A549 (cell line): ENCODE results near the gene NXT1. TPM values are rescaled to one million over a fixed set of nuclear protein-coding genes. Genes with fewer than 3 reads are reported as not detected.

ENCODE experiments used
- ATAC-seq, 2 experiments: fragments of 200-7000 bp in 1 of 2; fragments of >200 bp in 1 of 2; cut with Nextera tagmentation in 1 of 2; cut with Tn5 transposase in 1 of 2; 3 replicates each; pipeline versions ENCODE4 v1.8.0 to v1.9.1; 2018 to 2020; ENCODE audit warnings: mild to moderate bottlenecking in 1 of 2, moderate library complexity in 1 of 2
- CTCF ChIA-PET: fragments of 300-600 bp; sonication (Branson Sonifier 250); formaldehyde crosslinking; extraction: SDS; loops from one replicate; lab custom pipeline; 2021; ENCODE audit warnings: antibody characterized with exemption, inconsistent platforms; lab: Yijun Ruan, JAX
- POLR2A ChIA-PET: fragments of 350-600 bp; formaldehyde crosslinking; extraction: SDS; loops from one replicate; lab custom pipeline; 2021; ENCODE audit warnings: antibody characterized with exemption, inconsistent platforms; lab: Yijun Ruan, JAX
- DNase-seq, 2 experiments: peaks; one replicate each; pipeline versions ENCODE4 v3.0.0 to v3.0.0-alpha.2; 2011 to 2016; ENCODE audit warnings: low read depth in 1 of 2, low spot score in 1 of 2
- FAIRE-seq: peaks from 2 replicates; lab custom pipeline; 2011; peaks lifted over from hg19 to GRCh38; lab: Jason Lieb, UNC
- H3K27ac ChIP-seq, 2 experiments: fragments of >200 bp; sonication (Bioruptor Twin); formaldehyde crosslinking; 3 replicates each; pipeline ENCODE4 v1.5.1; 2016 to 2017
- H3K4me1 ChIP-seq: fragments of >200 bp; sonication (Bioruptor Twin); formaldehyde crosslinking; 3 replicates; pipeline ENCODE4 v1.6.1; 2016
- H3K4me2 ChIP-seq: fragments of >200 bp; sonication (Bioruptor Twin); formaldehyde crosslinking; 3 replicates; pipeline ENCODE4 v1.6.1; 2016
- H3K4me3 ChIP-seq: fragments of >200 bp; sonication (Bioruptor Twin); formaldehyde crosslinking; 3 replicates; pipeline ENCODE4 v1.5.1; 2016
- H3K9me3 ChIP-seq: fragments of >200 bp; sonication (Bioruptor Twin); formaldehyde crosslinking; 3 replicates; pipeline ENCODE4 v1.6.1; 2016
- CBX2 ChIP-seq: fragments of 200-600 bp; sonication (generic); IDR thresholded peaks from 2 replicates; pipeline ENCODE4 v1.6.1; 2016; ENCODE audit warnings: low read depth, mild to moderate bottlenecking, borderline replicate concordance
- CBX8 ChIP-seq: fragments of 200-600 bp; sonication (generic); IDR thresholded peaks from 2 replicates; pipeline ENCODE4 v1.6.1; 2016
- CHD4 ChIP-seq: fragments of 200-600 bp; sonication (generic); IDR thresholded peaks from 2 replicates; pipeline ENCODE4 v1.6.1; 2016; ENCODE audit warnings: antibody characterized with exemption, mild to moderate bottlenecking, borderline replicate concordance
- EHF ChIP-seq: fragments of 250-450 bp; sonication (Bioruptor Pico); IDR thresholded peaks from 2 replicates; pipeline ENCODE4 v1.5.0; 2020; ENCODE audit warnings: mild to moderate bottlenecking
- EHMT2 ChIP-seq: fragments of 200-600 bp; sonication (generic); IDR thresholded peaks from 2 replicates; pipeline ENCODE4 v1.6.1; 2016; ENCODE audit warnings: antibody characterized with exemption, low read depth, mild to moderate bottlenecking, moderate library complexity
- EP300 ChIP-seq, 2 experiments: fragments of >200 bp; sonication (Bioruptor Twin); formaldehyde crosslinking; IDR thresholded peaks; 2 replicates in 1 of 2; 3 replicates in 1 of 2; pipeline ENCODE4 v1.6.1; 2016 to 2017
- FOSL2 ChIP-seq, 2 experiments: fragments of 450-650 bp in 1 of 2; fragments of >200 bp in 1 of 2; sonication (Bioruptor Twin) in 1 of 2; formaldehyde crosslinking; IDR thresholded peaks; 2 replicates each; pipeline versions ENCODE4 v1.5.0 to v1.6.1; 2016 to 2020; ENCODE audit warnings: mild to moderate bottlenecking in 1 of 2, moderate library complexity in 1 of 2
- FOXS1 ChIP-seq: fragments of 250-450 bp; sonication (Bioruptor Pico); IDR thresholded peaks from 2 replicates; pipeline ENCODE4 v1.5.0; 2020; ENCODE audit warnings: mild to moderate bottlenecking, moderate library complexity
- GATA3 ChIP-seq: IDR thresholded peaks from 2 replicates; pipeline ENCODE4 v1.6.1; 2012; ENCODE audit warnings: borderline replicate concordance
- HEYL ChIP-seq: fragments of 250-450 bp; sonication (Bioruptor Pico); IDR thresholded peaks from 2 replicates; pipeline ENCODE4 v1.8.0; 2021; ENCODE audit warnings: mild to moderate bottlenecking, moderate library complexity
- HOXB13 ChIP-seq: fragments of 250-450 bp; sonication (Bioruptor Pico); IDR thresholded peaks from 2 replicates; pipeline ENCODE4 v1.5.0; 2020; ENCODE audit warnings: low read depth, mild to moderate bottlenecking, moderate library complexity
- HOXB5 ChIP-seq: fragments of 250-450 bp; sonication (Bioruptor Pico); IDR thresholded peaks from 2 replicates; pipeline ENCODE4 v1.5.0; 2020; ENCODE audit warnings: mild to moderate bottlenecking, moderate library complexity
- KDM1A ChIP-seq: fragments of 200-600 bp; sonication (generic); IDR thresholded peaks from 2 replicates; pipeline ENCODE4 v1.6.1; 2016; ENCODE audit warnings: low read depth, mild to moderate bottlenecking
- MAZ ChIP-seq: fragments of 150-350 bp; IDR thresholded peaks from 2 replicates; pipeline ENCODE4 v1.6.1; 2014; ENCODE audit warnings: antibody characterized with exemption, low read depth, low read length, borderline replicate concordance
- MYC ChIP-seq: IDR thresholded peaks from 2 replicates; pipeline ENCODE4 v1.6.1; 2012; ENCODE audit warnings: mild to moderate bottlenecking, inconsistent platforms, low read length, improper control_type of control experiment, borderline replicate concordance
- NPAS2 ChIP-seq: fragments of 250-450 bp; sonication (Bioruptor Pico); IDR thresholded peaks from 2 replicates; pipeline ENCODE4 v1.8.0; 2022; ENCODE audit warnings: mild to moderate bottlenecking, moderate library complexity, borderline replicate concordance
- NR3C1 ChIP-seq: fragments of >200 bp; sonication (Bioruptor Twin); formaldehyde crosslinking; IDR thresholded peaks from 3 replicates; pipeline ENCODE4 v1.6.1; 2017
- SMC3 ChIP-seq: fragments of >200 bp; sonication (Bioruptor Twin); formaldehyde crosslinking; IDR thresholded peaks from 3 replicates; pipeline ENCODE4 v1.6.1; 2018; ENCODE audit warnings: inconsistent platforms
- ZFP36 ChIP-seq: fragments of 450-650 bp; IDR thresholded peaks from 2 replicates; pipeline ENCODE4 v1.6.1; 2014; ENCODE audit warnings: borderline replicate concordance; ENCODE audit not compliant: partially characterized antibody
- WGBS: methylation state at CpG from one replicate; pipeline ENCODE4 v1.1.6; 2017; ENCODE audit errors: missing lambda C conversion rate; 5-methylcytosine and 5-hydroxymethylcytosine counted together
- polyA plus RNA-seq, 4 experiments: library from polyadenylated mRNA; depleted of rRNA in 3 of 4; stranded (reverse); fragments of >200 nt; fragmentation: RNase III in 1 of 4; extraction: RNeasy Plus Mini Kit Qiagen cat#74134 plus additional on column Dnase treatment in 1 of 4; gene quantifications; 2 replicates in 3 of 4; 3 replicates in 1 of 4; pipeline ENCODE4 v1.2.3, GENCODE V29; 2011 to 2017
- TF ChIP-seq, protein P1 (sequence below): fragments of 150-350 bp; IDR thresholded peaks from 2 replicates; pipeline ENCODE4 v1.6.1; 2014; ENCODE audit warnings: low read depth, mild to moderate bottlenecking, low read length
- TF ChIP-seq, protein P2 (sequence below): IDR thresholded peaks from 2 replicates; pipeline ENCODE4 v1.6.1; 2012
- TF ChIP-seq, protein P3 (sequence below): IDR thresholded peaks from 2 replicates; pipeline ENCODE4 v1.6.1; 2012
- TF ChIP-seq, protein P4 (sequence below): fragments of 200-600 bp; sonication (generic); IDR thresholded peaks from 2 replicates; pipeline ENCODE4 v1.6.1; 2016; ENCODE audit warnings: antibody characterized with exemption, mild to moderate bottlenecking, moderate library complexity

The NXT1 gene
- polyA plus RNA-seq, 2 of the 4 experiments (the other 2 are of a cell fraction), result 45.1 to 71.8 TPM

DNA sequence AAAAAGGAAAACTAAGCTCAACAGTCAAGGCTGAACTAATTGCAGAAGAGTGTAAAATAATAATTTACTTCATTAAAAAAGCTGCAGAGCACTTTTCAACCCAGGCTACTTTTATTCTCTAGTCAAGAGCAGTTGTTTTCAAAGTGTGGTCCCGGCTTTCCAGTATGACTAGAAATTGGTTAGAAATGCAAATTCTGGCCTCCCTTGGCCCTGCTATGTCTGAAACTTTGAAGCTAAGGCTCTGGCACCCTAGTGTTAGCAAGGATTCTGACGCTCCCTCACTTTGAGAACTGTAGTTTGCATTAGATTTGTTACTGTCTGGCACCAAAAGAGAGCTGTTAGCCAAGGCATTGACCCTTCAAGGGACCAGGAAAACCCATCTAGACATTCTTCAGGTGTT lies 9.5 kb upstream of the NXT1 start:
- FAIRE-seq (no peak), DNase-seq (no peak), ATAC-seq (no peak)
- Histone ChIP-seq H3K9me3 (no peaks in the 10 kb centered on the region), H3K4me1 (no peaks in the 10 kb centered on the region), H3K4me3 (no peak overlapping the region), H3K4me2 (no peak overlapping the region), H3K27ac (no peak overlapping the region)
- POLR2A ChIA-PET, result interaction anchor here (0.6 to 4.5 kb wide), 8 partner anchors 9 to 650 kb away, joined by 3 to 48 read pairs (median 4); partner anchors contain the start of genes NXT1 and THBD
- TF ChIP-seq, protein P1, sequence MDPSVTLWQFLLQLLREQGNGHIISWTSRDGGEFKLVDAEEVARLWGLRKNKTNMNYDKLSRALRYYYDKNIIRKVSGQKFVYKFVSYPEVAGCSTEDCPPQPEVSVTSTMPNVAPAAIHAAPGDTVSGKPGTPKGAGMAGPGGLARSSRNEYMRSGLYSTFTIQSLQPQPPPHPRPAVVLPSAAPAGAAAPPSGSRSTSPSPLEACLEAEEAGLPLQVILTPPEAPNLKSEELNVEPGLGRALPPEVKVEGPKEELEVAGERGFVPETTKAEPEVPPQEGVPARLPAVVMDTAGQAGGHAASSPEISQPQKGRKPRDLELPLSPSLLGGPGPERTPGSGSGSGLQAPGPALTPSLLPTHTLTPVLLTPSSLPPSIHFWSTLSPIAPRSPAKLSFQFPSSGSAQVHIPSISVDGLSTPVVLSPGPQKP, result no peak
- TF ChIP-seq CBX8 (no peak), CHD4 (no peak), MYC (no peak), ZFP36 (no peak), EP300 (IDR thresholded peaks at IDR 0.05) (no peak), FOXS1 (no peak), HOXB5 (CRISPR knock-in tag) (no peak), EHF (CRISPR knock-in tag) (no peak)
- 31% methylated on average over 2 of the region's 2 CpGs for WGBS
- CTCF ChIA-PET, result interaction anchor here (0.6 to 14.6 kb wide), 90 partner anchors 9 to 1014 kb away, joined by 3 to 378 read pairs (median 4); partner anchors contain the start of genes FOXA2, NAPB, NXT1 and THBD

DNA sequence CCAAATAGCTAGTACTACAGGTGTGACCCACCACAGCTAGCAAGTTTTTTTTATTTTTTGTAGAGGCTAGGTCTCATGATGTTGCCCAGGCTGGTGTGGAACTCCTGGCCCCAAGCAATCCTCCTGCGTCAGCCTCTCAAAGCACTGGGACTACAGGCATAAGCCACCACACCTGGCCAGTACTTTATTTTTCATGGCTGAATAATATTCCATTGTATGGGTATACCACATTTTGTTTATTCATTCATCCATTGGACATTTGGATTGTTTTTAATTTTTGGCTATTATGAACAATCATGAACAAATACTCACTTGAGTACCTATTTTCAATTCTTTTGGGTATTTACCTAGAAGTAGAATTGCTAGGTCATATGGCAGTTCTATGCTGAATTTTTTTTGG lies 7.0 kb upstream of the NXT1 start:
- ATAC-seq, result no peak
- TF ChIP-seq HOXB5 (CRISPR knock-in tag) (no peak), HEYL (CRISPR knock-in tag) (no peak), MAZ (no peak)
- TF ChIP-seq, protein P2, sequence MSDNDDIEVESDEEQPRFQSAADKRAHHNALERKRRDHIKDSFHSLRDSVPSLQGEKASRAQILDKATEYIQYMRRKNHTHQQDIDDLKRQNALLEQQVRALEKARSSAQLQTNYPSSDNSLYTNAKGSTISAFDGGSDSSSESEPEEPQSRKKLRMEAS, result no peak
- no peak for FAIRE-seq
- WGBS, result 65% methylated on average over 1 of the region's 1 CpG
- no peak overlapping the region for H3K27ac ChIP-seq
- CTCF ChIA-PET, result interaction anchor here (1.2 to 14.6 kb wide), 4 partner anchors 115 to 757 kb away, joined by 3 to 378 read pairs (median 80); partner anchors contain the start of gene THBD
- no peak overlapping the region for H3K4me2 ChIP-seq
- H3K9me3 ChIP-seq, result no peaks in the 10 kb centered on the region
- no peak overlapping the region for H3K4me3 ChIP-seq
- no peak for DNase-seq
- no peaks in the 10 kb centered on the region for H3K4me1 ChIP-seq
- POLR2A ChIA-PET, result no interaction called here

DNA sequence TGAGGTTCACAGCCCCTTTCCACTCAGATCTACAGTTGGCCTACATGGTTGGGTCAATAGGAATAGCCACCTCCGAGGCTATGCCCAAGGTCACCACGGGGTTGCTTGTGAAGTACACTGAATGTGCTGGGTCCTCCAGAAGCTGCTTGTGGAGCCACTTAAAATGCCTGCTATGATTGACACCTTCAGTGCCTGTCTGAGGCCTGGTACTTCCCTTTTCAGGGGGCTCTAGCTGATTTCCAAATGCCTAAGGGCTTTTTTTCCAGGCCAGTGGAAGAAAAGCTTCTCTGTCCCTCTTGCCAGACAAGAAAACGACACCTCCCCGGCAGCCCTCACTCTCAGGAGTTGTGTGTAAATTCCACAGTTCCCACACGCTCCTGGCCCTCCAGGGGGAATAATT lies 6.3 kb upstream of the NXT1 start:
- Histone ChIP-seq H3K4me3 (no peak overlapping the region), H3K4me2 (no peak overlapping the region), H3K9me3 (no peaks in the 10 kb centered on the region), H3K4me1 (peaks cover 6% of the 10 kb centered on the region), H3K27ac (no peak overlapping the region)
- no peak for FAIRE-seq
- 42% methylated on average over 5 of the region's 5 CpGs for WGBS
- ChIA-PET POLR2A (no interaction called here), CTCF (interaction anchor here (0.7 to 14.6 kb wide), 5 partner anchors 12 to 1005 kb away, joined by 3 to 378 read pairs (median 4); partner anchors contain the start of gene THBD)
- no peak for ATAC-seq
- no peak for DNase-seq
- no peak for TF ChIP-seq GATA3

DNA sequence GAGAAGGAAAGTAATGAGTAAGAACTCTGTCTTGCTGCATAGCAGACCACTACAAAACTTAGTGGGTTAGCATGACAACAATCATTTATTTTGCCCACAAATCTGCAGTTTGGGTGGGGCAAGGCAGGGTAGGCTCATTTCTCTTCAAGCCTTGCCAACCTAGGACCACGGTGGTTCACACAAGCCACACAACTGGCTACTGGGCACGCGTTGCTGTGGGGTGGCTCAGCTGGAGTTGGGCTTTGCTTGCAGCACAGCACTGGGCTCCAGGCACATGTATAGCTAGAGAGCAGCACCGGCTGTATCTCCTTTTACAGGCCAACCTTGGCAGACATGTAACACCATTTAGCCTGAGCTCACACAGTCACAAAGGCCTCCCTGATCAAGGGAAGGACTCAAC lies 4.6 kb upstream of the NXT1 start:
- WGBS, result 69% methylated on average over 4 of the region's 4 CpGs
- Histone ChIP-seq H3K4me3 (no peak overlapping the region), H3K4me1 (peaks cover 7% of the 10 kb centered on the region), H3K27ac (no peak overlapping the region), H3K4me2 (no peak overlapping the region), H3K9me3 (no peaks in the 10 kb centered on the region)
- no peak for DNase-seq
- FAIRE-seq, result no peak
- ChIA-PET CTCF (interaction anchor here (0.5 to 14.6 kb wide), 6 partner anchors 25 to 1008 kb away, joined by 3 to 378 read pairs (median 4); partner anchors contain the start of gene THBD), POLR2A (no interaction called here)
- no peak for ATAC-seq
- TF ChIP-seq NPAS2 (CRISPR knock-in tag) (no peak), NR3C1 (no peak), MAZ (no peak), HOXB13 (CRISPR knock-in tag) (no peak), CBX8 (no peak), SMC3 (no peak), CBX2 (no peak), FOXS1 (no peak), EHF (CRISPR knock-in tag) (no peak), EHMT2 (no peak), FOSL2 (IDR thresholded peaks at IDR 0.05) (no peak), FOSL2 (CRISPR knock-in tag; IDR thresholded peaks at IDR 0.05) (no peak), KDM1A (no peak)
- TF ChIP-seq, protein P3, sequence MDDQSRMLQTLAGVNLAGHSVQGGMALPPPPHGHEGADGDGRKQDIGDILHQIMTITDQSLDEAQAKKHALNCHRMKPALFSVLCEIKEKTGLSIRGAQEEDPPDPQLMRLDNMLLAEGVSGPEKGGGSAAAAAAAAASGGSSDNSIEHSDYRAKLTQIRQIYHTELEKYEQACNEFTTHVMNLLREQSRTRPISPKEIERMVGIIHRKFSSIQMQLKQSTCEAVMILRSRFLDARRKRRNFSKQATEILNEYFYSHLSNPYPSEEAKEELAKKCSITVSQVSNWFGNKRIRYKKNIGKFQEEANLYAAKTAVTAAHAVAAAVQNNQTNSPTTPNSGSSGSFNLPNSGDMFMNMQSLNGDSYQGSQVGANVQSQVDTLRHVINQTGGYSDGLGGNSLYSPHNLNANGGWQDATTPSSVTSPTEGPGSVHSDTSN, result no peak
- TF ChIP-seq, protein P4, sequence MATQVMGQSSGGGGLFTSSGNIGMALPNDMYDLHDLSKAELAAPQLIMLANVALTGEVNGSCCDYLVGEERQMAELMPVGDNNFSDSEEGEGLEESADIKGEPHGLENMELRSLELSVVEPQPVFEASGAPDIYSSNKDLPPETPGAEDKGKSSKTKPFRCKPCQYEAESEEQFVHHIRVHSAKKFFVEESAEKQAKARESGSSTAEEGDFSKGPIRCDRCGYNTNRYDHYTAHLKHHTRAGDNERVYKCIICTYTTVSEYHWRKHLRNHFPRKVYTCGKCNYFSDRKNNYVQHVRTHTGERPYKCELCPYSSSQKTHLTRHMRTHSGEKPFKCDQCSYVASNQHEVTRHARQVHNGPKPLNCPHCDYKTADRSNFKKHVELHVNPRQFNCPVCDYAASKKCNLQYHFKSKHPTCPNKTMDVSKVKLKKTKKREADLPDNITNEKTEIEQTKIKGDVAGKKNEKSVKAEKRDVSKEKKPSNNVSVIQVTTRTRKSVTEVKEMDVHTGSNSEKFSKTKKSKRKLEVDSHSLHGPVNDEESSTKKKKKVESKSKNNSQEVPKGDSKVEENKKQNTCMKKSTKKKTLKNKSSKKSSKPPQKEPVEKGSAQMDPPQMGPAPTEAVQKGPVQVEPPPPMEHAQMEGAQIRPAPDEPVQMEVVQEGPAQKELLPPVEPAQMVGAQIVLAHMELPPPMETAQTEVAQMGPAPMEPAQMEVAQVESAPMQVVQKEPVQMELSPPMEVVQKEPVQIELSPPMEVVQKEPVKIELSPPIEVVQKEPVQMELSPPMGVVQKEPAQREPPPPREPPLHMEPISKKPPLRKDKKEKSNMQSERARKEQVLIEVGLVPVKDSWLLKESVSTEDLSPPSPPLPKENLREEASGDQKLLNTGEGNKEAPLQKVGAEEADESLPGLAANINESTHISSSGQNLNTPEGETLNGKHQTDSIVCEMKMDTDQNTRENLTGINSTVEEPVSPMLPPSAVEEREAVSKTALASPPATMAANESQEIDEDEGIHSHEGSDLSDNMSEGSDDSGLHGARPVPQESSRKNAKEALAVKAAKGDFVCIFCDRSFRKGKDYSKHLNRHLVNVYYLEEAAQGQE, result no peak
